GM23338 (cell line): Measurements from ENCODE around the gene FCRL3. TPM values are rescaled to one million over a fixed set of nuclear protein-coding genes. Genes with fewer than 3 reads are reported as not detected.

Experiments used
- ATAC-seq: fragments of 200-7000 bp; cut with Tn5 transposase; 3 replicates; pipeline ENCODE4 v1.9.1; 2020
- DNase-seq: peaks from one replicate; pipeline ENCODE4 v3.0.0-alpha.2; 2015; ENCODE audit warnings: low spot score
- H2AFZ ChIP-seq: fragments of 200-600 bp; sonication (generic); 2 replicates; pipeline ENCODE4 v1.8.0; 2016; ENCODE audit warnings: antibody characterized with exemption, mild to moderate bottlenecking, moderate library complexity
- H3F3A ChIP-seq: fragments of 200-600 bp; sonication (generic); replicated peaks from 2 replicates; pipeline ENCODE4 v1.8.0; 2017; ENCODE audit warnings: antibody characterized with exemption, mixed run types, low read depth
- H3K27ac ChIP-seq: fragments of 200-600 bp; sonication (generic); 2 replicates; pipeline ENCODE4 v1.6.1; 2016; ENCODE audit warnings: low read depth
- H3K27me3 ChIP-seq: fragments of 200-600 bp; sonication (generic); 2 replicates; pipeline ENCODE4 v1.8.0; 2016; ENCODE audit warnings: mild to moderate bottlenecking, mixed run types, moderate library complexity; ENCODE audit not compliant: insufficient read depth
- H3K36me3 ChIP-seq: fragments of 200-600 bp; sonication (generic); 2 replicates; pipeline ENCODE4 v1.8.0; 2016; ENCODE audit warnings: mild to moderate bottlenecking; ENCODE audit not compliant: insufficient read depth
- H3K4me1 ChIP-seq: fragments of 200-600 bp; sonication (generic); 2 replicates; pipeline ENCODE4 v1.8.0; 2016; ENCODE audit warnings: mild to moderate bottlenecking, moderate library complexity; ENCODE audit not compliant: insufficient read depth
- H3K4me2 ChIP-seq: fragments of 200-600 bp; sonication (generic); 2 replicates; pipeline ENCODE4 v1.7.1; 2017; ENCODE audit warnings: mixed run types
- H3K4me3 ChIP-seq: fragments of 200-600 bp; sonication (generic); 2 replicates; pipeline ENCODE4 v1.6.1; 2016; ENCODE audit warnings: mixed run types
- H3K79me2 ChIP-seq: fragments of 200-600 bp; sonication (generic); replicated peaks from 2 replicates; pipeline ENCODE4 v1.8.0; 2017; ENCODE audit warnings: mild to moderate bottlenecking; ENCODE audit not compliant: insufficient read depth
- H3K9me2 ChIP-seq: fragments of 200-600 bp; sonication (generic); 2 replicates; pipeline ENCODE4 v1.8.0; 2017; ENCODE audit not compliant: insufficient read depth
- H4K20me1 ChIP-seq: fragments of 200-600 bp; sonication (generic); replicated peaks from 2 replicates; pipeline ENCODE4 v1.8.0; 2017; ENCODE audit warnings: mild to moderate bottlenecking; ENCODE audit not compliant: insufficient read depth
- H3K27ac Mint-ChIP-seq: 2 replicates; pipeline ENCODE4 v1.8.0; 2020; ENCODE audit warnings: inconsistent platforms, mild to moderate bottlenecking, moderate library complexity, mixed read lengths
- H3K27me3 Mint-ChIP-seq: 3 replicates; pipeline ENCODE4 v1.8.0; 2022; ENCODE audit warnings: low read depth, mild to moderate bottlenecking, moderate library complexity, mixed read lengths, inconsistent platforms; ENCODE audit not compliant: insufficient read depth, poor library complexity
- H3K36me3 Mint-ChIP-seq: 3 replicates; pipeline ENCODE4 v1.8.0; 2021; ENCODE audit warnings: low read depth, mild to moderate bottlenecking, inconsistent platforms, moderate library complexity, mixed read lengths
- H3K4me1 Mint-ChIP-seq: 3 replicates; pipeline ENCODE4 v1.8.0; 2020; ENCODE audit warnings: mild to moderate bottlenecking, inconsistent platforms, mixed read lengths
- H3K4me3 Mint-ChIP-seq: 3 replicates; pipeline ENCODE4 v1.8.0; 2021; ENCODE audit warnings: moderate library complexity, mild to moderate bottlenecking, inconsistent platforms, mixed read lengths
- H3K9me3 Mint-ChIP-seq: 3 replicates; pipeline ENCODE4 v1.8.0; 2020; ENCODE audit warnings: moderate library complexity, mild to moderate bottlenecking, inconsistent platforms, mixed read lengths
- CREB1 ChIP-seq: fragments of 250-450 bp; sonication (Bioruptor Pico); IDR thresholded peaks from 2 replicates; pipeline ENCODE4 v1.5.0; 2020; ENCODE audit warnings: low read depth, mild to moderate bottlenecking, moderate library complexity
- EZH2 ChIP-seq: fragments of 200-600 bp; sonication (generic); IDR thresholded peaks from one replicate; pipeline ENCODE4 v1.8.0; 2017; ENCODE audit warnings: antibody characterized with exemption, mild to moderate bottlenecking, low read depth; ENCODE audit not compliant: unreplicated experiment
- EZH2phosphoT487 ChIP-seq: fragments of 200-600 bp; sonication (generic); IDR thresholded peaks from one replicate; pipeline ENCODE4 v1.8.1; 2018; ENCODE audit warnings: antibody characterized with exemption; ENCODE audit not compliant: unreplicated experiment
- JUNB ChIP-seq: IDR thresholded peaks from one replicate; pipeline ENCODE4 v1.6.1; 2016; ENCODE audit warnings: antibody characterized with exemption; ENCODE audit not compliant: unreplicated experiment
- NANOG ChIP-seq: IDR thresholded peaks from 2 replicates; pipeline ENCODE4 v1.6.1; 2016; ENCODE audit warnings: antibody characterized with exemption, borderline replicate concordance
- POLR2AphosphoS5 ChIP-seq: IDR thresholded peaks from 2 replicates; pipeline ENCODE4 v1.6.1; 2016; ENCODE audit warnings: antibody characterized with exemption, low read depth
- ZNF114 ChIP-seq: fragments of 250-450 bp; sonication (Bioruptor Pico); IDR thresholded peaks from 2 replicates; pipeline ENCODE4 v1.5.0; 2020; ENCODE audit warnings: mild to moderate bottlenecking, moderate library complexity
- ZNF331 ChIP-seq: fragments of 250-450 bp; sonication (Bioruptor Pico); IDR thresholded peaks from 2 replicates; pipeline ENCODE4 v1.5.0; 2020; ENCODE audit warnings: low read depth, mild to moderate bottlenecking, moderate library complexity
- polyA plus RNA-seq: library from polyadenylated mRNA; unstranded; fragments of >200 nt; fragmentation: Nextera tagmentation; extraction: Ambion mirVana; gene quantifications from 2 replicates; pipeline ENCODE4 v1.2.1, GENCODE V29; 2016
- total RNA-seq: library from RNA; depleted of rRNA; stranded (reverse); fragments of >200 nt; shearing (Covaris generic); gene quantifications from 2 replicates; pipeline ENCODE4 v1.2.3, GENCODE V29; 2014
- TF ChIP-seq, protein P1 (sequence below), 2 experiments: fragments of 200-600 bp in 1 of 2; sonication (generic) in 1 of 2; conservative IDR thresholded peaks; 2 replicates each; pipeline versions ENCODE4 v1.5.1 to v1.6.1; 2016 to 2017; ENCODE audit warnings: antibody characterized with exemption in 2 of 2, low read depth in 2 of 2, mild to moderate bottlenecking in 2 of 2, moderate library complexity in 1 of 2
- TF ChIP-seq, protein P2 (sequence below): IDR thresholded peaks from one replicate; pipeline ENCODE4 v1.6.1; 2018; ENCODE audit warnings: antibody characterized with exemption; ENCODE audit not compliant: unreplicated experiment

FCRL3 gene
- total and polyA plus RNA-seq, 2 experiments from 2014 or later: not detected

DNA sequence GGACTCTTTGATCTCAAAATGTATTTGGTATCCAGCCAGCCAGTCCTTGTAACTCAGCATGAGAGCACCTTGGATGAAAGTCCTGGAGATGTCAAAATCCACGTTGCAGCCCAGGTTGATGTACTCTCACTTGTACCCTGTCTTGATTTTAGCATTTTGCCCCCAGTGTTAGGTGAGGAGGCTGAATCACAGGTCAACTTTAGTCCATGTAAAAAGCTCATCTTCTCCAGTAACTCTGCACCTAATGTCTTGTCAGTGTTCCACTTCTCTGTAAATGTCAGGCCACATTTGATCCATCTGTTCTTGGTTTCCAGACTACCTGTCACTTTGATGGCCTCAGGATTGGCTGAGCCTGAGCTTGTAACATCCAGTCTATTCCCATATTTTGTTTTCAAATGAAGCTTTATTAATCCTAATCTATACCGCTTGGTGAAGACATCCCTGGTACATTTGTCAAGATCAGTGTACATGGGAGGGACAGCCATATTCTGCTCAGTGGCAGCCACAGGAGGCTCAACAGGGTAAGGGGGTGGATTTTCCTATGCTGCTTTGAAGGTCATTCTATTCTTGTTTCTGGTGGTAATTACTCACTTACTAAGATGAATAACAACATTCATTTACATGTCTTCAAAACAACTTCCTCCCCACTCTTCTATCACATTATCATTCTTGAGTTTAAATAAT, 24.1 kb upstream of the FCRL3 start (continued):
- TF ChIP-seq, protein P1, sequence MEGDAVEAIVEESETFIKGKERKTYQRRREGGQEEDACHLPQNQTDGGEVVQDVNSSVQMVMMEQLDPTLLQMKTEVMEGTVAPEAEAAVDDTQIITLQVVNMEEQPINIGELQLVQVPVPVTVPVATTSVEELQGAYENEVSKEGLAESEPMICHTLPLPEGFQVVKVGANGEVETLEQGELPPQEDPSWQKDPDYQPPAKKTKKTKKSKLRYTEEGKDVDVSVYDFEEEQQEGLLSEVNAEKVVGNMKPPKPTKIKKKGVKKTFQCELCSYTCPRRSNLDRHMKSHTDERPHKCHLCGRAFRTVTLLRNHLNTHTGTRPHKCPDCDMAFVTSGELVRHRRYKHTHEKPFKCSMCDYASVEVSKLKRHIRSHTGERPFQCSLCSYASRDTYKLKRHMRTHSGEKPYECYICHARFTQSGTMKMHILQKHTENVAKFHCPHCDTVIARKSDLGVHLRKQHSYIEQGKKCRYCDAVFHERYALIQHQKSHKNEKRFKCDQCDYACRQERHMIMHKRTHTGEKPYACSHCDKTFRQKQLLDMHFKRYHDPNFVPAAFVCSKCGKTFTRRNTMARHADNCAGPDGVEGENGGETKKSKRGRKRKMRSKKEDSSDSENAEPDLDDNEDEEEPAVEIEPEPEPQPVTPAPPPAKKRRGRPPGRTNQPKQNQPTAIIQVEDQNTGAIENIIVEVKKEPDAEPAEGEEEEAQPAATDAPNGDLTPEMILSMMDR (conservative IDR thresholded peaks at IDR 0.05; ENCODE audit: low read depth in 2 of 2): no peak
- TF ChIP-seq ZNF331: no peak
- TF ChIP-seq POLR2AphosphoS5: no peak
- TF ChIP-seq NANOG: no peak
- no peak for TF ChIP-seq EZH2

- H3K79me2 ChIP-seq: no peaks in the 10 kb centered on the region
- no peak overlapping the region for H3K27ac ChIP-seq
- no peaks in the 10 kb centered on the region for H3K27me3 ChIP-seq
- no peak overlapping the region for H3K4me3 Mint-ChIP-seq
- no peaks in the 10 kb centered on the region for H4K20me1 ChIP-seq
- no peaks in the 10 kb centered on the region for H3F3A ChIP-seq
- ATAC-seq (no peak), DNase-seq (no peak)
- H3K36me3 Mint-ChIP-seq: peaks cover 26% of the 10 kb centered on the region
- peaks cover 4% of the 10 kb centered on the region for H3K27me3 Mint-ChIP-seq
- H3K4me2 ChIP-seq: no peak overlapping the region
- no peak overlapping the region for H3K27ac Mint-ChIP-seq
- no peak overlapping the region for H3K4me3 ChIP-seq
- no peaks in the 10 kb centered on the region for H3K4me1 Mint-ChIP-seq
- H2AFZ ChIP-seq: no peak overlapping the region
- no peaks in the 10 kb centered on the region for H3K4me1 ChIP-seq
- H3K36me3 ChIP-seq: no peaks in the 10 kb centered on the region; the same call in 1 of the 2 replicates
- H3K9me3 Mint-ChIP-seq: peaks cover 36% of the 10 kb centered on the region
- peaks cover 10% of the 10 kb centered on the region for H3K9me2 ChIP-seq
- no peak for TF ChIP-seq ZNF331
- TF ChIP-seq ZNF114 (CRISPR knock-in tag): no peak
- no peak for TF ChIP-seq EZH2phosphoT487
- TF ChIP-seq CREB1 (CRISPR knock-in tag): no peak
- TF ChIP-seq EZH2: no peak
- TF ChIP-seq, protein P1 (conservative IDR thresholded peaks at IDR 0.05; ENCODE audit: low read depth in 2 of 2): no peak
These were observed 22.6 kb upstream of the FCRL3 start for GRCh38 chr1:157723157-157723556.

DNA sequence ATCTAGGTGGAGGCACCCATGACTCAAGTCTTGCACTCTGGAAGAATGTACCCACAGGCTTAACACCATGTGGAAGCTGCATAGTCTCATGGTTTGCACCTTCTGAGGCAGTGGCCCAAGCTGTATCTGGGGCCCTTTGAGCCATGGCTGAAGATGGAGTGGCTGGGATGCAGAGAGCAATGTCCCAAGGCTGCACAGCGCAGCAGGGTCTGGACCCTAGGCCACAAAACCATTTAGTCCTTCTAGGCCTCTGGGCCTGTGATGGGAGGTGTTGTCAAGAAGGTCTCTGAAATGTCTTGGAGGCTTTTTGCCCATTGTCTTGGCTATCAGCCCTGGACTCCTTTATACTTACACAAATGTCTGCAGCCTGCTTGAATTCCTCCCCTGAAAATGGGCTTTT, 21.4 kb upstream of the FCRL3 start:
- Mint-ChIP-seq H3K36me3 (peaks cover 26% of the 10 kb centered on the region), H3K9me3 (peaks cover 36% of the 10 kb centered on the region), H3K27me3 (peaks cover 4% of the 10 kb centered on the region), H3K4me1 (no peaks in the 10 kb centered on the region), H3K27ac (no peak overlapping the region), H3K4me3 (no peak overlapping the region)
- H3K4me2 ChIP-seq: no peak overlapping the region
- H3K27me3 ChIP-seq: no peaks in the 10 kb centered on the region
- no peaks in the 10 kb centered on the region for H3K4me1 ChIP-seq
- no peaks in the 10 kb centered on the region for H4K20me1 ChIP-seq
- DNase-seq (no peak), ATAC-seq (no peak)
- H3K4me3 ChIP-seq: no peak overlapping the region
- H2AFZ ChIP-seq: no peak overlapping the region
- no peaks in the 10 kb centered on the region for H3F3A ChIP-seq
- H3K9me2 ChIP-seq: peaks cover 10% of the 10 kb centered on the region
- no peaks in the 10 kb centered on the region for H3K79me2 ChIP-seq
- H3K36me3 ChIP-seq: no peaks in the 10 kb centered on the region; the same call in 1 of the 2 replicates
- no peak overlapping the region for H3K27ac ChIP-seq
- TF ChIP-seq EZH2phosphoT487 (no peak), JUNB (no peak)
- TF ChIP-seq, protein P2, sequence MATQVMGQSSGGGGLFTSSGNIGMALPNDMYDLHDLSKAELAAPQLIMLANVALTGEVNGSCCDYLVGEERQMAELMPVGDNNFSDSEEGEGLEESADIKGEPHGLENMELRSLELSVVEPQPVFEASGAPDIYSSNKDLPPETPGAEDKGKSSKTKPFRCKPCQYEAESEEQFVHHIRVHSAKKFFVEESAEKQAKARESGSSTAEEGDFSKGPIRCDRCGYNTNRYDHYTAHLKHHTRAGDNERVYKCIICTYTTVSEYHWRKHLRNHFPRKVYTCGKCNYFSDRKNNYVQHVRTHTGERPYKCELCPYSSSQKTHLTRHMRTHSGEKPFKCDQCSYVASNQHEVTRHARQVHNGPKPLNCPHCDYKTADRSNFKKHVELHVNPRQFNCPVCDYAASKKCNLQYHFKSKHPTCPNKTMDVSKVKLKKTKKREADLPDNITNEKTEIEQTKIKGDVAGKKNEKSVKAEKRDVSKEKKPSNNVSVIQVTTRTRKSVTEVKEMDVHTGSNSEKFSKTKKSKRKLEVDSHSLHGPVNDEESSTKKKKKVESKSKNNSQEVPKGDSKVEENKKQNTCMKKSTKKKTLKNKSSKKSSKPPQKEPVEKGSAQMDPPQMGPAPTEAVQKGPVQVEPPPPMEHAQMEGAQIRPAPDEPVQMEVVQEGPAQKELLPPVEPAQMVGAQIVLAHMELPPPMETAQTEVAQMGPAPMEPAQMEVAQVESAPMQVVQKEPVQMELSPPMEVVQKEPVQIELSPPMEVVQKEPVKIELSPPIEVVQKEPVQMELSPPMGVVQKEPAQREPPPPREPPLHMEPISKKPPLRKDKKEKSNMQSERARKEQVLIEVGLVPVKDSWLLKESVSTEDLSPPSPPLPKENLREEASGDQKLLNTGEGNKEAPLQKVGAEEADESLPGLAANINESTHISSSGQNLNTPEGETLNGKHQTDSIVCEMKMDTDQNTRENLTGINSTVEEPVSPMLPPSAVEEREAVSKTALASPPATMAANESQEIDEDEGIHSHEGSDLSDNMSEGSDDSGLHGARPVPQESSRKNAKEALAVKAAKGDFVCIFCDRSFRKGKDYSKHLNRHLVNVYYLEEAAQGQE: no peak
